GM13976 (cell line): ENCODE measurements around the gene C16orf54.
"Not testable (repeated sequence)": the region's sequence is repeated elsewhere in the genome, so short reads cannot be mapped to it uniquely, and the experiment has no call there.

Experiments used
- DNase-seq: peaks from one replicate; pipeline ENCODE4 v3.0.0; 2012; ENCODE audit warnings: low spot score
- CTCF ChIP-seq: IDR thresholded peaks from 2 replicates; pipeline ENCODE4 v1.5.1; 2012; ENCODE audit warnings: borderline replicate concordance, mild to moderate bottlenecking; ENCODE audit not compliant: insufficient read depth; ENCODE audit errors: extremely low read depth, missing control alignments, control extremely low read depth
- in situ Hi-C: fragments of 300-500 bp; cut with MboI; formaldehyde crosslinking; loops from one replicate; pipeline ENCODE4 v1.12.0; 2022; ENCODE audit warnings: low sequenced_read_pairs, mixed read lengths, inconsistent platforms; ENCODE audit not compliant: unreplicated experiment

C16orf54 gene

GRCh38 chr16:29714396-29714795 is 31.4 kb downstream of the C16orf54 start:
- no peak for TF ChIP-seq CTCF
- in situ Hi-C loops, result loop anchor here (10.0 kb wide), 1 partner anchor 70 kb away; no protein-coding TSS in a partner anchor
- no peak for DNase-seq

GRCh38 chr16:29712809-29713208 is 33.0 kb downstream of the C16orf54 start:
- no peak for TF ChIP-seq CTCF
- in situ Hi-C loops, result loop anchor here (10.0 kb wide), 1 partner anchor 68 kb away; no protein-coding TSS in a partner anchor
- DNase-seq, result no peak

DNA sequence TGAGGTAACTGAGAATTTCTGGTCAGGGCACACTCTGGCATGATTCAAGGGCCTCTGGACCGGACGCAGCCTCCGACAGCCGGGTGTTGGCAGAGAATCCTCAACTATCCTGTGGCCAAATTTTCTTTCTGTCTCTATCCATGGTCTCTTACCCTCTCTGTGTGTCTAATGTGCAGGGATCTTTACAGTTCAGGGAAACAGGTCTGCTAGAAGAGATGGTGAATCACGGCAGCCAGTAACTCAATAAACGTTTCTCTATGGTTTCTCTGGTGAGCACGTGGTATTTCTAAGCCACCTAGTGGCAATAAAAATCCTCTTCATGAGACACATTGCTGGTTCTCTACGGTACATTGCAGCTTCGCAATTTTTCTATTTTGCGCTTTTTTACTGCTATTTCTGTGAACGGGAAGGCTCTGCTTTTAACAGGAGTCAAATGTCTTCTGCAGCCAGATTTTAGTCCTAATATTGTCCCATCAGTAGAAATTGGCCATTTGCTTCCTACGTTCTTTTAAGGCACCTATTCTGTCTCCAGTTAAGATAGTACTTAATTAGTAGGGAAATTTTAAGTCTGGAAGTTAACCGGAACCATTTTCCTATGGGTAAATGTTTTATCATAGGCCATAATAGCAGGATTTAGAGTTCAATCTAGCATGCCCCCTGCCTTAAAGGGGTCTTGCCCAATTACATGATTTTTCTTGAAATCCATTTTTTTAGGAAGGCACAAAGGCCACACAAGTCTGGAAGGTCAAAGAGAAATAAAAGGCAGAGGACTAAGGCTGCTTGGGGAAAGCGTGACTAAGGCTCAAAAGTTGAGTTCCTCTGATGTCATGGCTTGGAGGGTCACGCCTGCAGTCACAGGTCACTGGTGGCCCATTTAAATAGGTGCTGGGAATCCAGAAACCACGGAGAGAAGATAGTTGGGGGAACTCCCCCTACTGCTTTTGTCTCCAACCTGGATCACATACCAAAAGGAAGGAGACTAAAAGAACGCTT is 35.3 kb downstream of the C16orf54 start:
- in situ Hi-C loops, result loop anchor here (10.0 kb wide), 1 partner anchor 66 kb away; no protein-coding TSS in a partner anchor
- peak; percentile 75 for DNase-seq
- peak; percentile 39 for TF ChIP-seq CTCF

GRCh38 chr16:29709657-29710056 is 36.1 kb downstream of the C16orf54 start:
- not testable (repeated sequence) for DNase-seq

GRCh38 chr16:29708917-29709600 is 36.7 kb downstream of the C16orf54 start:
- no peak for TF ChIP-seq CTCF
- in situ Hi-C loops, result no loop called here
- DNase-seq, result no peak

More at GRCh38 chr16:29709657-29710056, 36.1 kb downstream of the C16orf54 start:
- in situ Hi-C loops, result loop anchor here (10.0 kb wide), 1 partner anchor 65 kb away; no protein-coding TSS in a partner anchor

GRCh38 chr16:29707160-29707559 is 38.6 kb downstream of the C16orf54 start:
- DNase-seq, in situ Hi-C loops: not testable (repeated sequence)

DNA sequence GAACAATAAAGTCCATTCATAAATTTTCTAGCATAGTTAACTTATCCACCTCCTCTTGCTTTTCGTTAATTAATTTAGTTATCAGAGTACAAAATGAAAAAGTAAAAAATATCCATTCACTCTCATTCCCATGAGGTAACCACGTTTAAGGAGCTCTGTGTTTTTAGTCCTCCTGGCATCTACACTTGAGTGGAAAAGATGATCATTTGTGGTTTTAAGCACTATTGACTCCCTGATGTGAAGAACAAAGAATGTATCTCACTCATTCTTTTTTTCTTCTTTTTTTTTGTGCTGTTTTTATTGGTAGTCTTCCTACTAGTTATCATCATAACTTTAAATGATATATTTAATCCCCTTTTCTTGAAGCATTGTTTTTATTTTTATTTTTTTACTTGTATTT is 40.8 kb downstream of the C16orf54 start:
- DNase-seq, result no peak
- in situ Hi-C loops, result no loop called here
- TF ChIP-seq CTCF, result no peak
